Measurements from ENCODE around the gene CELSR2.

Gene CELSR2

DNA sequence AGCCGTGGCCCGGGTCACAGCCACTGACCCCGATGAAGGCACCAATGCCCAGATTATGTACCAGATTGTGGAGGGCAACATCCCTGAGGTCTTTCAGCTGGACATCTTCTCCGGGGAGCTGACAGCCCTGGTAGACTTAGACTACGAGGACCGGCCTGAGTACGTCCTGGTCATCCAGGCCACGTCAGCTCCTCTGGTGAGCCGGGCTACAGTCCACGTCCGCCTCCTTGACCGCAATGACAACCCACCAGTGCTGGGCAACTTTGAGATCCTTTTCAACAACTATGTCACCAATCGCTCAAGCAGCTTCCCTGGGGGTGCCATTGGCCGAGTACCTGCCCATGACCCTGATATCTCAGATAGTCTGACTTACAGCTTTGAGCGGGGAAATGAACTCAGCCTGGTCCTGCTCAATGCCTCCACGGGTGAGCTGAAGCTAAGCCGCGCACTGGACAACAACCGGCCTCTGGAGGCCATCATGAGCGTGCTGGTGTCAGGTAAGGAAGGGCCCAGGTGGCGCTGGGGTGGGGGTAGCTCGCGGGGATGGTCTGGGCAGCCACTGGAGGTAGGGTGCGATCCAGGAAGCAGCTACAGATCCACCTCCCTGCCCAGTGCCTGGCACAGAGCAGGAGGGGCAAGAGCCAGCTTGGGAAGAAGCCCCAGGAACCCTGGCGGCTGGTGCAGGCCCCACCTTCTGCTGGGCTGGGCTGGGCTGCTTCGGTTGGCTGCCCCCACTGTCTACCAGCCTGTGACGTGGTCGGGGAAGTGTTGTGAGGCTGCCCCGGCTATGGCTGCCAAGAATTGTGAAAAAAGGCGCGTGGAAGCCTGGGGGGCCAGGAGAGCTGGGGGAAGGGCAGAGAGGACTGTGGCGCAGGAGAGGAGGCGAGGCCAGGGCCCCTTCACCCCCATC, 3.8 kb downstream of the CELSR2 start:
- DNase-seq, result no peak

- no peak for DNase-seq
These were observed 4.7 kb downstream of the CELSR2 start for GRCh38 chr1:109253803-109254620.

- no peak for DNase-seq
These were observed 5.3 kb downstream of the CELSR2 start for GRCh38 chr1:109254621-109255096.

GRCh38 chr1:109255097-109255651, 5.8 kb downstream of the CELSR2 start:
- no peak for DNase-seq

DNA sequence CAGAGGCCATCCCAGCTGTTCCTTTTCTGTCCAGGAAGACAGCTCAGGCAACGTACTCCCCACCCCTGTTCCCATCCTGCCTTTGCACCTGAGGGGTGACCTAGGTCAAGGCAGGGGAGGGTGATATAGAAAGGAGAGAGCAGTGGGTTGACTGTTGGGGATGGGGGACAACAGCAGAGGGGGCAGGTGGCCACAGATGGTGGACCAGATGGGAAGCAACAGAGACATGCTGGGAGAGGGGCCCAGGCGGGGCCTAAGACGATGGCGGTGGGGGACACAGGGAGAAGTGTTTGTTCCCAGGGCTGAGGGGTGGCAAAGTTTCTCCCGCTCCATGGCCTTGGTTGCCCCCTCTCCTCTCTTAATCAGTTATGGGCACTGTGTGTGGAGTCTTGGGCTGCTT, 6.3 kb downstream of the CELSR2 start:
- no peak for DNase-seq

- DNase-seq, result no peak
These were observed 6.7 kb downstream of the CELSR2 start for GRCh38 chr1:109256085-109256484.

DNA sequence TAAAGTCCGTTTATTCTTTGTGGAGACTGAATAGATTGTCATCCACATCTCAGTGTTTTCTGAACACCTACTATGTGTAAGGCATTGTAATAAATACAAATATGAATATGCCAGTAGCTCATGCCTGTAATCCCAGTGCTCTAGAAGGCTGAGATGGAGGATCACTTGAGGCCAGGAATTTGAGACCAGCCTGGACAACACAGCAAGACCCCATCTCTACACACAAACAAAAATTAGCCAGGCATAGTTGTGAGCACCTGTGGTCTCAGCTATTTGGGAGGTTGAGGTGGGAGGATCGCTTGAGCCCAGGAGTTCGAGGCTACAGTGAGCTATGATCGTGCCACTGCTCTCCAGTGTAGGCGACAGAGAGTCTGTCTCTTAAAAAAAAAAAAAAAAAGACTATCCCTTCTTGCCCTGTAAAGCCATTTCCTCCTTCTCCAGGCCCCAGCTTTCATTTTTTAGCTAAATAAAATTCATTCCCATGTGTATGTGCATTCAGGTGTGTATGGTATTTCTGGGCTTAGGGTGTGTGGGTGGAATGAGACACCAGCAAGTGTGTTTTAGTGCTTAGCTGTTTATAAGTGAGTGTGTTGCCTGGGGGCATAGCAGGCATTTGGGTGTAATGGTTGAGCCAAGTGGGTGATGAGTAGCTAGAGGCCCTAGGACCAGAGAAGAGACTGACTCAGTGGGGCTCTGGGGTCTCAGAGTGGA, 7.8 kb downstream of the CELSR2 start:
- DNase-seq, result no peak

GRCh38 chr1:109257682-109258421, 8.5 kb downstream of the CELSR2 start:
- DNase-seq, result no peak

GRCh38 chr1:109258481-109259466, 9.4 kb downstream of the CELSR2 start:
- no peak for DNase-seq

DNA sequence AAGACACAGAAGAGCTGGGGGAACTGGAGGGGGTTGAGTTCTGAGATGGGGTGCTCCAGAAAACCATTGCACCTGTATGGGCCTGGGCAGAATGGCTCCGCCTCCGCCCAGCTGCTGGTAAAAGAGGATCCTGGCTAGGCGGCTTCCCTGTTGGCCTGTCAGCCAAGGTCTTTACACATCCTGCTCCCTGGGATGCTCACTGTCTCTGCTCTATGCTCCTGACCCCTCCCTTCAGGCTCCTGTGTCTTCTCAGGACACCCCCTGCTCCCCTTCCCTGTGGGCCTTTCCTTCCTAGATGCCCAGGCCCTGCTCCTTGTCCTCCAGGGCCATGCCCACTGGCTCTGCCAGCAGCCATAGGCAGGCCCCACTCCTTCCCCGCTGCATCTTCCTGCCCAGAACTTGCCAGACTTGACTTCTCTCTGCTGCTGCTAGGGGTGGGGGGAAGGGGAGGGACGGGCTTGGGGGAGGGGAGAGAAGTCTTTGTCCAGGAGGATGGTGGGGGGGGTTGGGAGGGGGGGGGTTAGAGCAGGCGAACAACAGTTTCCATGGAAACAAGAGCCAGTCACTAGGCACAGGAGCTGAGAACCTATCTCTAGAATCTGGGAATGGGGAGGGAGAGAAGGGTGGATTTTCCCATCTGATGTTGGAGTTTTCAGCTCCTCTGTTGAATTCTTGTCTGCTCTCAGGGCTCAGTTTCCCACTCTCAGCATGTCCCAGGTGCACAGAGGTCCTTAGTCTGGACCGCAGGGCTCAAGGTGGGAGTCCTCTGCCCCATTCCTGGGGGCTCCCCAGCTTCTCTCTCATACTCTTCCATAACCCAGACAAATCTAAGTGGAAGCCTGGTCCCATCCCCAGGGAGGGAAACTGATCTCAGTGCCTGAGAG, 10.6 kb downstream of the CELSR2 start:
- DNase-seq, result no peak

DNA sequence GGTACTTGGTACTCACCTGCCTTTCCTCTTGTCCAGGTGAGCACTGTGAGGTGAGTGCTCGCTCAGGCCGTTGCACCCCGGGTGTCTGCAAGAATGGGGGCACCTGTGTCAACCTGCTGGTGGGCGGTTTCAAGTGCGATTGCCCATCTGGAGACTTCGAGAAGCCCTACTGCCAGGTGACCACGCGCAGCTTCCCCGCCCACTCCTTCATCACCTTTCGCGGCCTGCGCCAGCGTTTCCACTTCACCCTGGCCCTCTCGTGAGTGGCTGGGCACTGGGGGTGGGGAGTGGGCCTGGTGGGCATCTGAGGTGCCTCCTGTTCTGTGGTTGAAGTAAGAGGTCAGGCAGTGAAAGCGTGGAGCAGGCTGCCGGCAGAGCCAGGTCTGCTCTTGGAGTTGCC, 11.7 kb downstream of the CELSR2 start:
- DNase-seq, result no peak

- DNase-seq, result no peak
These were observed 12.2 kb downstream of the CELSR2 start for GRCh38 chr1:109261578-109261977.

- no peak for DNase-seq
These were observed 13.1 kb downstream of the CELSR2 start for GRCh38 chr1:109262231-109263055.

DNA sequence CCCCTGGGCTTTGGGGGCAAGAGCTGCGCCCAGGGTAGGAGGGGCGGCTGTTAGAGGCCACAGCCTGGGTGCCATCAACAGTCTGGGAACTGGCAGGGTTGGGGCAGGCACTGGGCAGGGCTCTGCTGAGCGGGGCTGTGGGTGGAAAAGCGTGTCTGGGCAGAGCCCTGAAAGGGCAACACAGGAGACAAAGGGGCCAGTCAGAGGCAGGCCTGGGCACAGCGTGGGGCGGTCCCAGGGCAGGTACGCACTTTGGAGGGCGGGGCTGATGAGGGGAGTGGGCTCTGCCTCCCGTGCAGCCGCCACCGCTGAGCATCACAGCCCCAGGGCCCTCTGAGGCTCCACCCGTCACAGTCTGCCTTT, 13.9 kb downstream of the CELSR2 start:
- DNase-seq, result no peak

GRCh38 chr1:109263597-109264378, 14.4 kb downstream of the CELSR2 start:
- peak; percentile 30 to 36 for DNase-seq

DNA sequence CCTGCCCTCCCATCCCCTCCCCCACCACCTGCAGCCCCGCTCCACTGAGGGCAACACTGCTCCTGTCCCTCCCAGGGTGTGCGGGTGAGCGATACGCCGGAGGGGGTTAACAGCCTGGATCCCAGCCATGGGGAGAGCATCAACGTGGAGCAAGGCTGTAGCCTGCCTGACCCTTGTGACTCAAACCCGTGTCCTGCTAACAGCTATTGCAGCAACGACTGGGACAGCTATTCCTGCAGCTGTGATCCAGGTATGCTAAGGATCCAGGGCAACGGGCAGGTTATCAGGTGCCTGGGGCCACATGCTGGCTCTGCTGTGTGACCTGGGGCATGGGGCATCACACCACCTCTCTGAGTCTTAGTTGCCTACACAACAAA, 15.0 kb downstream of the CELSR2 start:
- no peak for DNase-seq

GRCh38 chr1:109265016-109265415, 15.7 kb downstream of the CELSR2 start:
- DNase-seq, result no peak

GRCh38 chr1:109265741-109266330, 16.5 kb downstream of the CELSR2 start:
- DNase-seq, result no peak
